Parathyroid adenoma (tissue), 2 donors: ENCODE results near the gene SEMA3E.

Experiments
- H2AFZ ChIP-seq: fragments of 300-600 bp; sonication (generic); one replicate; pipeline ENCODE4 v1.7.0; 2017; ENCODE audit warnings: antibody characterized with exemption, mild to moderate bottlenecking
- H3K27ac ChIP-seq: fragments of 300-600 bp; sonication (generic); one replicate; pipeline ENCODE4 v1.7.0; 2017
- H3K27me3 ChIP-seq: fragments of 300-600 bp; sonication (generic); one replicate; pipeline ENCODE4 v1.7.0; 2017; ENCODE audit warnings: low read length; ENCODE audit not compliant: control insufficient read depth, insufficient read depth
- H3K36me3 ChIP-seq: fragments of 300-600 bp; sonication (generic); one replicate; pipeline ENCODE4 v1.7.0; 2017; ENCODE audit warnings: low read length; ENCODE audit not compliant: control insufficient read depth, insufficient read depth
- H3K4me1 ChIP-seq: fragments of 300-600 bp; sonication (generic); one replicate; pipeline ENCODE4 v1.7.0; 2017; ENCODE audit warnings: control low read depth
- H3K4me2 ChIP-seq: fragments of 300-600 bp; sonication (generic); one replicate; pipeline ENCODE4 v1.7.0; 2017; ENCODE audit warnings: low read length
- H3K4me3 ChIP-seq: fragments of 300-600 bp; sonication (generic); one replicate; pipeline ENCODE4 v1.7.0; 2017; ENCODE audit warnings: low read depth, low read length
- H3K79me2 ChIP-seq: fragments of 300-600 bp; sonication (generic); one replicate; pipeline ENCODE4 v1.7.0; 2017; ENCODE audit warnings: control low read depth
- H3K9ac ChIP-seq: fragments of 300-600 bp; sonication (generic); one replicate; pipeline ENCODE4 v1.7.0; 2017; ENCODE audit warnings: mild to moderate bottlenecking
- H3K9me3 ChIP-seq: fragments of 300-600 bp; sonication (generic); one replicate; pipeline ENCODE4 v1.7.0; 2017; ENCODE audit warnings: low read length; ENCODE audit not compliant: control insufficient read depth
- CTCF ChIP-seq: fragments of 300-600 bp; sonication (generic); IDR thresholded peaks from one replicate; pipeline ENCODE4 v1.7.0; 2017; ENCODE audit warnings: antibody characterized with exemption, mild to moderate bottlenecking
- donor health status: primary hyperparathyroidism.

The SEMA3E gene

DNA sequence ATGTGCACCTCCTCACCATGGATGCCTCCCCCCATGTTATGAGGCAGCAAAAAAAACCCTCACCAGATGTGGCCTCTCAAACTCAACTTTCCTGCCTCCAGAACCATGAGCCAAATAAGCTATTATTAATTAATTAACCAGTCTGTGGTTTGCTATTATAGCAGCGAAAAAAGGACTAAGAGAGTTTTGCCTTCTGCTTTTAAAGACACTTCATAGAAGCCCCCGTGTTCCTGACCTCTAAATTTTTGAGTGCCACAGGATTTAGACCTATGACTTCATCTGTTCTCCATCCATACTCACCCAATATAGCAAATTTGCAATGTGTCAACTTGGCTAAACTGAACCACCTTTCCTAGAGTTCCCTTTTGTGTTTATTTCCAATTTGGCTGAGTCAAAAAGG, 9.2 kb upstream of the SEMA3E start:
- H3K27ac ChIP-seq, result no peak overlapping the region
- H2AFZ ChIP-seq, result no peak overlapping the region
- no peaks in the 10 kb centered on the region for H3K79me2 ChIP-seq
- H3K27me3 ChIP-seq, result no peaks in the 10 kb centered on the region
- H3K9ac ChIP-seq, result no peak overlapping the region
- TF ChIP-seq CTCF, result no peak
- H3K4me1 ChIP-seq, result no peaks in the 10 kb centered on the region
- H3K9me3 ChIP-seq, result no peaks in the 10 kb centered on the region
- no peak overlapping the region for H3K4me3 ChIP-seq
- H3K4me2 ChIP-seq, result no peak overlapping the region
- H3K36me3 ChIP-seq, result no peaks in the 10 kb centered on the region

- no peak for TF ChIP-seq CTCF
- Histone ChIP-seq H3K4me2 (no peak overlapping the region), H3K4me3 (no peak overlapping the region), H3K27ac (no peak overlapping the region), H3K79me2 (no peaks in the 10 kb centered on the region), H2AFZ (no peak overlapping the region), H3K36me3 (no peaks in the 10 kb centered on the region), H3K4me1 (no peaks in the 10 kb centered on the region), H3K9me3 (no peaks in the 10 kb centered on the region), H3K9ac (no peak overlapping the region), H3K27me3 (no peaks in the 10 kb centered on the region)
Observed at GRCh38 chr7:83655951-83656556, 7.1 kb upstream of the SEMA3E start.

DNA sequence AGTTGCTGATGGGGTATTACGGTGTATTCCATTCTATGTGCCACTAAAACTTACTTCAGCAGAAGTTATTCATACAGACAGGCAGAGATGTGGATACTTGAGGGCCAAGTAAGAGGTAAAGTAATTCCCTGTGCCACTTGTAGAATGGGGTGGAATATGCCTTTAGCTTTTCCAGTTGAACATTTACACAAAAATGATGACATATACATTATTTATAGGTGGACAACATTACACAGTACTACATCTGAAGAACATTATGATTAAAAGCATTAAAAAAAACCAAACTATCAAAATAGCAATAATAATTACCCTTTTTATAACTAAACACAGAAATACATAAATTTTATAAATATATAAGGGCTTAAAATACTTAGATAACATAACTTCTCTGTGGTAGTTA, 3.5 kb upstream of the SEMA3E start:
- H3K4me1 ChIP-seq, result no peaks in the 10 kb centered on the region
- H3K79me2 ChIP-seq, result no peaks in the 10 kb centered on the region
- TF ChIP-seq CTCF, result no peak
- H3K36me3 ChIP-seq, result no peaks in the 10 kb centered on the region
- H3K9ac ChIP-seq, result no peak overlapping the region
- H3K27me3 ChIP-seq, result no peaks in the 10 kb centered on the region
- H3K4me2 ChIP-seq, result no peak overlapping the region
- H3K9me3 ChIP-seq, result no peaks in the 10 kb centered on the region
- no peak overlapping the region for H3K27ac ChIP-seq
- no peak overlapping the region for H2AFZ ChIP-seq
- no peak overlapping the region for H3K4me3 ChIP-seq

DNA sequence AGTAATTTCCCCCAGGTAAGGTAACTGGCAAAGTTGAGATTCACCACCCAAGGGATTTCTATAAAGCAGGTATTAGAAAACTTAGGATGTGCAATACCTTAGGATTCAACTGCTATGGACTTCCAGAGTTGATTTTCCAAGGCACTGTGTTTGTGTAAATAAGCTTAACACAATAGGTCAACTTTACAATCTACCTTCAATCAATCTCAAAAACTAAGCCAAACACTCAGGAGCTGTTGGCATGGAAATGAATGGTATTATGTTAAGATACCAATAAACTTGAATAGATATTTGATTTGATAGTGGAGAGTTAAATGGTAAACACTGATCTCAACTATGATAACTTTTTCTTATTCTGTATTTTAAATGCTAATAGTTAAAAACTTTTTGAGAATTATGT, 762 bp upstream of the SEMA3E start:
- Histone ChIP-seq H3K4me3 (no peak overlapping the region), H3K79me2 (no peaks in the 10 kb centered on the region), H3K4me2 (no peak overlapping the region), H3K27me3 (no peaks in the 10 kb centered on the region), H3K4me1 (no peaks in the 10 kb centered on the region), H2AFZ (no peak overlapping the region), H3K9ac (no peak overlapping the region), H3K27ac (no peak overlapping the region), H3K9me3 (no peaks in the 10 kb centered on the region), H3K36me3 (no peaks in the 10 kb centered on the region)
- TF ChIP-seq CTCF, result no peak

DNA sequence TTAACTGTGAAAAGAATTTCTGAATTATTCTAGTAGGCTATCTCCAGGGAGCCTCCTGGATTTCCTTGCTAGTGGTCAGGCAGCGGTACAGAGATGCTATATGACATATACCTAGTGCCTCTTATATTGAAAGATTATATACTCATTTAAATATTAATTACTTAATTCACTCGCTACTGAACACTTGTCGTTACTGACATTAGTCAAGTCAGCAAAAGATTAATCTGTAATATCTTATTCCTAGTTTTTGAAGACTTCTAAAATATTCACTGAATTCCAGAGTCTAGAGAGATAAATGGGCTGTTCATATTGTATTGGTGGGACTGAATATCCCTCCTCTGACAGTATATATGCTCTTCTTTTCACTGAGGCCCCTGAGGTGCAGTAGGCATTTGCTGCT, 2.9 kb downstream of the SEMA3E start:
- H3K36me3 ChIP-seq, result no peaks in the 10 kb centered on the region
- no peaks in the 10 kb centered on the region for H3K9me3 ChIP-seq
- H2AFZ ChIP-seq, result no peak overlapping the region
- H3K4me3 ChIP-seq, result no peak overlapping the region
- no peaks in the 10 kb centered on the region for H3K79me2 ChIP-seq
- TF ChIP-seq CTCF, result no peak
- no peak overlapping the region for H3K4me2 ChIP-seq
- H3K4me1 ChIP-seq, result no peaks in the 10 kb centered on the region
- H3K27me3 ChIP-seq, result no peaks in the 10 kb centered on the region
- H3K9ac ChIP-seq, result no peak overlapping the region
- no peak overlapping the region for H3K27ac ChIP-seq
